Measurements from ENCODE around the gene NUP160. TPM values are rescaled to one million over a fixed set of nuclear protein-coding genes. Genes with fewer than 3 reads are reported as not detected.
"Not testable (repeated sequence)": the region's sequence is repeated elsewhere in the genome, so short reads cannot be mapped to it uniquely, and the experiment has no call there.

NUP160 gene
- polyA plus RNA-seq, 3 donors: 10.6 to 15.7 (median 10.9) TPM

GRCh38 chr11:47773882-47774281 lies 74.3 kb downstream of the NUP160 start:
- H3K27ac Mint-ChIP-seq: no peak overlapping the region

GRCh38 chr11:47769556-47769955 lies 78.6 kb downstream of the NUP160 start:
- H3K4me3 Mint-ChIP-seq; H3K9ac ChIP-seq (ENCODE audit: insufficient read depth, low read length, poor library complexity, severe bottlenecking); H3K9me3 Mint-ChIP-seq; H3K4me2 ChIP-seq (replicated peaks; ENCODE audit: extremely low read depth, low read length, poor library complexity, severe bottlenecking); H3K27me3 ChIP-seq (ENCODE audit: control insufficient read depth in 2 of 2, insufficient read depth in 2 of 2, low read length in 2 of 2); DNase-seq; H3K4me3 ChIP-seq (replicated peaks in 1 of 3; ENCODE audit: low read depth in 2 of 3, low read length in 3 of 3); H3K9me3 ChIP-seq (replicated peaks in 1 of 2; ENCODE audit: control insufficient read depth in 1 of 2, insufficient read depth in 1 of 2, low read length in 2 of 2); H3K27me3 Mint-ChIP-seq (ENCODE audit: low read depth in 3 of 3); H3K36me3 ChIP-seq (replicated peaks in 1 of 2; ENCODE audit: control insufficient read depth in 1 of 2, insufficient read depth in 2 of 2, low read length in 2 of 2); H4K20me1 ChIP-seq (ENCODE audit: insufficient read depth, low read length); H2AFZ ChIP-seq (ENCODE audit: insufficient read depth, low read depth, low read length, poor library complexity, severe bottlenecking); H3K27ac ChIP-seq (ENCODE audit: low read depth in 1 of 2, low read length in 2 of 2); H3K36me3 Mint-ChIP-seq: not testable (repeated sequence)
- Mint-ChIP-seq H3K27ac (peak overlapping the region in 4 of 7 donors; percentile 7 to 48 (median 42)), H3K4me1 (peaks cover 19% of the 10 kb centered on the region)
- Histone ChIP-seq H3K79me2 (ENCODE audit: insufficient read depth, low read length) (peaks cover 26% of the 10 kb centered on the region), H3K4me1 (ENCODE audit: control insufficient read depth in 1 of 2, insufficient read depth in 2 of 2, low read length in 2 of 2) (peaks cover 17 to 18% of the 10 kb centered on the region in 2 donors)
- WGBS (ENCODE audit: insufficient coverage): 94% methylated on average over 11 of the region's 14 CpGs
- intact Hi-C loops (cut with micrococcal nuclease): loop anchor here (5.0 to 10.0 kb wide), 2 partner anchors 127 to 195 kb away; partner anchors contain the start of genes KBTBD4 (in 1 of the 2), MTCH2 (in 1 of the 2) and NDUFS3 (in 1 of the 2)

More at GRCh38 chr11:47773882-47774281, 74.3 kb downstream of the NUP160 start:
- no peak overlapping the region for H3K27ac ChIP-seq (ENCODE audit: low read depth in 1 of 2, low read length in 2 of 2)
- no peaks in the 10 kb centered on the region for H3K79me2 ChIP-seq (ENCODE audit: insufficient read depth, low read length)
- H3K9me3 Mint-ChIP-seq: no peaks in the 10 kb centered on the region
- no peaks in the 10 kb centered on the region for H3K4me1 Mint-ChIP-seq
- no peak overlapping the region for H2AFZ ChIP-seq (ENCODE audit: insufficient read depth, low read depth, low read length, poor library complexity, severe bottlenecking)
- H3K36me3 ChIP-seq (replicated peaks in 1 of 2; ENCODE audit: control insufficient read depth in 1 of 2, insufficient read depth in 2 of 2, low read length in 2 of 2): peaks cover 25 to 43% of the 10 kb centered on the region in 2 donors
- peaks cover 28% of the 10 kb centered on the region in 2 donors for H3K36me3 Mint-ChIP-seq
- H3K9me3 ChIP-seq (replicated peaks in 1 of 2; ENCODE audit: control insufficient read depth in 1 of 2, insufficient read depth in 1 of 2, low read length in 2 of 2): no peaks in the 10 kb centered on the region
- no peaks in the 10 kb centered on the region for H3K27me3 ChIP-seq (ENCODE audit: control insufficient read depth in 2 of 2, insufficient read depth in 2 of 2, low read length in 2 of 2)
- peaks cover 0 to 4% (median 3%) of the 10 kb centered on the region in 3 donors for H3K27me3 Mint-ChIP-seq (ENCODE audit: low read depth in 3 of 3)
- H3K4me2 ChIP-seq (replicated peaks; ENCODE audit: extremely low read depth, low read length, poor library complexity, severe bottlenecking): no peak overlapping the region
- no CpG with 5 or more reads among the region's 3 CpGs for WGBS (ENCODE audit: insufficient coverage)
- no peaks in the 10 kb centered on the region for H3K4me1 ChIP-seq (ENCODE audit: control insufficient read depth in 1 of 2, insufficient read depth in 2 of 2, low read length in 2 of 2)
- no peak overlapping the region for H3K4me3 ChIP-seq (replicated peaks in 1 of 3; ENCODE audit: low read depth in 2 of 3, low read length in 3 of 3)
- intact Hi-C loops (cut with micrococcal nuclease): no loop called here
- no peaks in the 10 kb centered on the region for H4K20me1 ChIP-seq (ENCODE audit: insufficient read depth, low read length)
- no peak for TF ChIP-seq CTCF (IDR thresholded peaks at IDR 0.05)
- DNase-seq: no peak
- H3K4me3 Mint-ChIP-seq: no peak overlapping the region
- H3K9ac ChIP-seq (ENCODE audit: insufficient read depth, low read length, poor library complexity, severe bottlenecking): no peak overlapping the region
